HEK293 (cell line): Measurements from ENCODE around the gene KLF11.

Experiments used
- CTCF ChIP-seq: fragments of 450-650 bp; formaldehyde crosslinking; IDR thresholded peaks from 2 replicates; pipeline ENCODE4 v1.5.1; 2016; ENCODE audit warnings: missing biosample characterization, missing genetic modification characterization
- IKZF3 ChIP-seq: fragments of 450-650 bp; IDR thresholded peaks from 2 replicates; pipeline ENCODE4 v1.5.0; 2018; ENCODE audit warnings: missing biosample characterization, mild to moderate bottlenecking, missing genetic modification characterization, moderate library complexity
- MEIS1 ChIP-seq: sonication (generic); formaldehyde crosslinking; IDR thresholded peaks from 2 replicates; pipeline ENCODE4 v1.8.1; 2022; ENCODE audit warnings: missing genetic modification reagents, mild to moderate bottlenecking, borderline replicate concordance
- MYNN ChIP-seq: fragments of 450-650 bp; formaldehyde crosslinking; IDR thresholded peaks from 2 replicates; pipeline ENCODE4 v1.5.1; 2016; ENCODE audit warnings: missing biosample characterization, missing genetic modification characterization, borderline replicate concordance
- REST ChIP-seq: fragments of 450-650 bp; formaldehyde crosslinking; IDR thresholded peaks from 2 replicates; pipeline ENCODE4 v1.5.1; 2016; ENCODE audit warnings: missing biosample characterization, missing genetic modification characterization
- ZBTB7A ChIP-seq: fragments of 450-650 bp; formaldehyde crosslinking; IDR thresholded peaks from 2 replicates; pipeline ENCODE4 v1.5.1; 2016; ENCODE audit warnings: low read depth, missing biosample characterization, missing genetic modification characterization
- ZNF146 ChIP-seq: fragments of 450-650 bp; formaldehyde crosslinking; IDR thresholded peaks from 2 replicates; pipeline ENCODE4 v1.5.1; 2016; ENCODE audit warnings: missing biosample characterization, missing genetic modification characterization
- ZNF274 ChIP-seq, 2 experiments: fragments of 200-500 bp in 1 of 2; fragments of 450-650 bp in 1 of 2; sonication (Bioruptor generic) in 1 of 2; formaldehyde crosslinking in 1 of 2; IDR thresholded peaks; 2 replicates each; pipeline versions ENCODE4 v1.5.1 to v1.6.1; 2014 to 2016; ENCODE audit warnings: borderline replicate concordance in 1 of 2, inconsistent platforms in 1 of 2, low read length in 1 of 2, missing biosample characterization in 1 of 2, missing genetic modification characterization in 1 of 2
- ZNF335 ChIP-seq: fragments of 450-650 bp; formaldehyde crosslinking; conservative IDR thresholded peaks from 2 replicates; pipeline ENCODE4 v1.5.1; 2016; ENCODE audit warnings: missing biosample characterization, missing genetic modification characterization
- ZNF558 ChIP-seq: fragments of 450-650 bp; formaldehyde crosslinking; IDR thresholded peaks from 2 replicates; pipeline ENCODE4 v1.5.1; 2016; ENCODE audit warnings: missing biosample characterization, missing genetic modification characterization

GRCh38 chr2:10009271-10009810, 34.0 kb upstream of the KLF11 start:
- TF ChIP-seq CTCF, result no peak
- no peak for TF ChIP-seq ZNF146 (tag by site-specific recombination)
- TF ChIP-seq MYNN (tag by site-specific recombination), result no peak
- no peak for TF ChIP-seq REST (tag by site-specific recombination)
- TF ChIP-seq ZBTB7A (tag by site-specific recombination), result no peak
- no peak for TF ChIP-seq MEIS1 (CRISPR knock-in tag)
- TF ChIP-seq ZNF335 (tag by site-specific recombination), result no peak
- TF ChIP-seq ZNF274 (IDR thresholded peaks at IDR 0.05; ENCODE audit: low read length), result no peak
- TF ChIP-seq ZNF274 (tag by site-specific recombination; IDR thresholded peaks at IDR 0.05; ENCODE audit: borderline replicate concordance), result no peak
- no peak for TF ChIP-seq ZNF558 (tag by site-specific recombination)
- TF ChIP-seq IKZF3 (tag by site-specific recombination), result no peak
